Spleen (tissue), 7 donors: ENCODE measurements around the gene SUN2.

ENCODE experiments used
- POLR2AphosphoS5 ChIP-seq, 3 donors: sonication (generic); formaldehyde crosslinking; IDR thresholded peaks; one replicate each; pipeline ENCODE4 v1.5.1; 2017; ENCODE audit warnings: antibody characterized with exemption in 3 of 3
- TF ChIP-seq, protein P1 (sequence below), 11 experiments: fragments of 200-600 bp in 7 of 11; fragments of 450-650 bp in 4 of 11; sonication (generic) in 4 of 11; IDR thresholded peaks in 8 of 11; conservative IDR thresholded peaks in 3 of 11; 1 replicate in 7 of 11; 2 replicates in 4 of 11; pipeline versions ENCODE4 v1.4.0 to v1.8.0; 2016 to 2021; ENCODE audit warnings: antibody characterized with exemption in 11 of 11, inconsistent platforms in 4 of 11, mild to moderate bottlenecking in 1 of 11
- donor health status: DM: no; HTN: no; CAD: no; lungs with moderate emphysema.
- donor health status: DM: no; HTN: no; CAD: no.
- donor health status: DM: no; HTN: no; CAD: no.

DNA sequence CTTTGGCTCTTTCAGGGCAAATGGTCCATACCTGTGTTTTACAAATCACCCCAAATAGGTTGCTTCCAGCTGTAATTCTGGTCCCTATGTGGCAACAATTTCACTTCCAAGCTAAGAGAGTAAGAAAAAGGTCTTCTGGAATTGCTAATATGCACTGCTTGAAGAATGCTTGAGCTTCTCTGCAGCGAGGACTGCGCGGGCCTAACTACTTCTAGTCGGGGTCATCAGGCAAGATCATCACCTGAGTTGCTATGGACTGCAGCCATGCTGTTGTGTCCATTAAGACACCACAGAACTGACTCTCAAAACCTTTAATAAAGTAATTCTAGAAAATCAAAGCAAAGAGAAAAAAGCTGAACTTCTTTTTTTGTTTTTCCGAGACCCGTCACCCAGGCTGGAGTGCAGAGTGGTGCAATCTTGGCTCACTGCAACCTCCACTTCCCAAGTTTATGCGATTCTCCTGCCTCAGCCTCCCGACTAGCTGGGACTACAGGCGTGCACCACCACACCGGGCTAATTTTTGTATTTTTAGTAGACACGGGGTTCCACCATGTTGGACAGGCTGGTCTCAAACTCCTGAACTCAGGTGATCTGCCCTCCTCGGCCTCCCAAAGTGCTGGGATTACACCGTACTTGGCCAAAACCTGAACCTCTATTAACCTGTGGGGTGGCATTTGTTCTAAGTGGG is 57.2 kb downstream of the SUN2 start:
- TF ChIP-seq, protein P1, sequence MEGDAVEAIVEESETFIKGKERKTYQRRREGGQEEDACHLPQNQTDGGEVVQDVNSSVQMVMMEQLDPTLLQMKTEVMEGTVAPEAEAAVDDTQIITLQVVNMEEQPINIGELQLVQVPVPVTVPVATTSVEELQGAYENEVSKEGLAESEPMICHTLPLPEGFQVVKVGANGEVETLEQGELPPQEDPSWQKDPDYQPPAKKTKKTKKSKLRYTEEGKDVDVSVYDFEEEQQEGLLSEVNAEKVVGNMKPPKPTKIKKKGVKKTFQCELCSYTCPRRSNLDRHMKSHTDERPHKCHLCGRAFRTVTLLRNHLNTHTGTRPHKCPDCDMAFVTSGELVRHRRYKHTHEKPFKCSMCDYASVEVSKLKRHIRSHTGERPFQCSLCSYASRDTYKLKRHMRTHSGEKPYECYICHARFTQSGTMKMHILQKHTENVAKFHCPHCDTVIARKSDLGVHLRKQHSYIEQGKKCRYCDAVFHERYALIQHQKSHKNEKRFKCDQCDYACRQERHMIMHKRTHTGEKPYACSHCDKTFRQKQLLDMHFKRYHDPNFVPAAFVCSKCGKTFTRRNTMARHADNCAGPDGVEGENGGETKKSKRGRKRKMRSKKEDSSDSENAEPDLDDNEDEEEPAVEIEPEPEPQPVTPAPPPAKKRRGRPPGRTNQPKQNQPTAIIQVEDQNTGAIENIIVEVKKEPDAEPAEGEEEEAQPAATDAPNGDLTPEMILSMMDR (IDR thresholded peaks at IDR 0.05 in 8 of 11, conservative IDR thresholded peaks at IDR 0.05 in 3 of 11): no peak
- no peak for TF ChIP-seq POLR2AphosphoS5 (IDR thresholded peaks at IDR 0.05)
